HG03565 (cell line): ENCODE measurements around the gene ZFPM1.
"Not testable (repeated sequence)": the region's sequence is repeated elsewhere in the genome, so short reads cannot be mapped to it uniquely, and the experiment has no call there.

ENCODE experiments used
- ATAC-seq: cut with Tn5 transposase; IDR thresholded peaks from one replicate; pipeline ENCODE4 v1.9.1; 2021; ENCODE audit warnings: mild to moderate bottlenecking, moderate library complexity; ENCODE audit not compliant: unreplicated experiment

The ZFPM1 gene

GRCh38 chr16:88453217-88453531 lies at the start of gene ZFPM1:
ZFPM1 (plus strand) TSS chr16:88453280; CDS start chr16:88453639, 359 bp downstream.
- ATAC-seq, result no peak

- ATAC-seq, result no peak
Observed at GRCh38 chr16:88403794-88404581, 49.1 kb upstream of the ZFPM1 start.

- no peak for ATAC-seq
Observed at GRCh38 chr16:88404769-88405168, 48.3 kb upstream of the ZFPM1 start.

- ATAC-seq, result no peak
Observed at GRCh38 chr16:88405216-88406060, 47.6 kb upstream of the ZFPM1 start.

GRCh38 chr16:88406096-88407041 lies 46.7 kb upstream of the ZFPM1 start:
- ATAC-seq, result no peak

- no peak for ATAC-seq
Observed at GRCh38 chr16:88407042-88407420, 46.0 kb upstream of the ZFPM1 start.

GRCh38 chr16:88407807-88408206 lies 45.3 kb upstream of the ZFPM1 start:
- no peak for ATAC-seq

- no peak for ATAC-seq
Observed at GRCh38 chr16:88408561-88409142, 44.4 kb upstream of the ZFPM1 start.

GRCh38 chr16:88409296-88410065 lies 43.6 kb upstream of the ZFPM1 start:
- ATAC-seq, result no peak

- ATAC-seq, result not testable (repeated sequence)
Observed at GRCh38 chr16:88410297-88410968, 42.6 kb upstream of the ZFPM1 start.

- no peak for ATAC-seq
Observed at GRCh38 chr16:88411951-88412576, 41.0 kb upstream of the ZFPM1 start.

GRCh38 chr16:88412766-88413165 lies 40.3 kb upstream of the ZFPM1 start:
- no peak for ATAC-seq

- no peak for ATAC-seq
Observed at GRCh38 chr16:88413231-88413630, 39.8 kb upstream of the ZFPM1 start.

- ATAC-seq, result no peak
Observed at GRCh38 chr16:88413631-88414030, 39.4 kb upstream of the ZFPM1 start.

- ATAC-seq, result no peak
Observed at GRCh38 chr16:88414521-88415380, 38.3 kb upstream of the ZFPM1 start.

GRCh38 chr16:88415381-88415705 lies 37.7 kb upstream of the ZFPM1 start:
- no peak for ATAC-seq

GRCh38 chr16:88415713-88416323 lies 37.3 kb upstream of the ZFPM1 start:
- no peak for ATAC-seq

GRCh38 chr16:88416686-88417085 lies 36.4 kb upstream of the ZFPM1 start:
- no peak for ATAC-seq
